GM21737 (cell line): ENCODE data around the gene MAPKAPK5.
"Not testable (repeated sequence)": the region's sequence is repeated elsewhere in the genome, so short reads cannot be mapped to it uniquely, and the experiment has no call there.

Experiments
- ATAC-seq: cut with Tn5 transposase; IDR thresholded peaks from one replicate; pipeline ENCODE4 v1.9.1; 2021; ENCODE audit warnings: mild to moderate bottlenecking, moderate library complexity; ENCODE audit not compliant: unreplicated experiment

Gene MAPKAPK5, protein sequence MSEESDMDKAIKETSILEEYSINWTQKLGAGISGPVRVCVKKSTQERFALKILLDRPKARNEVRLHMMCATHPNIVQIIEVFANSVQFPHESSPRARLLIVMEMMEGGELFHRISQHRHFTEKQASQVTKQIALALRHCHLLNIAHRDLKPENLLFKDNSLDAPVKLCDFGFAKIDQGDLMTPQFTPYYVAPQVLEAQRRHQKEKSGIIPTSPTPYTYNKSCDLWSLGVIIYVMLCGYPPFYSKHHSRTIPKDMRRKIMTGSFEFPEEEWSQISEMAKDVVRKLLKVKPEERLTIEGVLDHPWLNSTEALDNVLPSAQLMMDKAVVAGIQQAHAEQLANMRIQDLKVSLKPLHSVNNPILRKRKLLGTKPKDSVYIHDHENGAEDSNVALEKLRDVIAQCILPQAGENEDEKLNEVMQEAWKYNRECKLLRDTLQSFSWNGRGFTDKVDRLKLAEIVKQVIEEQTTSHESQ

DNA sequence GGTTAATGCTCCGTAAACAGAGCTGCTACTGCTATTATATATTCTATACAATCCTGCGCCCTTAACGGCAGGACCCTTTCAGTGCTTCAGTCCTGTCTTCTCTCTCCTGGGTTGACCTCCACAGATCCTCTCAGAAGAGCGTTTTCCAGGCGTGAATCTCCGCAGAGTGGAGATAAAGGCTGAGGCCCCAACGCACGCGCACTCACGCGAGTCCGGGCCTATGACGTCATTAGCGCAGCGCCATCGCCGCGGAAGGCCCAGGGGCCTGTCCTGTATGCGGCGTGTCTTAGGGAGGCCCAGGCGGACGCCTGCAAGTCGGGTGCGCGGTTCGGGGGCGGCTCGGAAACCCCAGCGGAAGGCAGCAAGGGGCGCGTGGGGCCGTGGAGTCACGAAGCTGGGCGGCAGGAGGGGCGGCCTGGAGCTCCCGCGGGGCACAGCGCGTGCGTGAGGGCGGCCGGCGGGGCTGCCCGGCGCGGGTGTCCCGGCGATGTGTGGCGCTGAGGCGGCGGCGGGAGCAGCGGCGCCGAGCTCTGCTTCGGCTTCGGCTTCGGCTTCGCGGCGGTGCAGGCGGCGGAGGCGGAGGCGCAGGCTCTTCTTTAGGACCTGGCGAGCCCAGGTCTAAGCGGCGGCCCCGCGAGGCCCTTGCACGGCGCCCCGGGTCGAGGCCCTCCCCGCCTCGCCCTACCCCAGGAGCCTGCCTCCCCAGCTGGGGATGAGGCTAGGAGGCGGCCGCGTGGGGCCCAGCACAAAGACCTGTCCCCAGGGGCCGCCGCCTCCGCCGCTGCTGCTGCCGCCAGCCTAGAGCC, at the start of gene MAPKAPK5:
TSS of gene MAPKAPK5 (plus strand) at position 479 of the 806 bp plus-strand sequence. CDS start 506 bp downstream, outside the sequence.
- peak; percentile 72 for ATAC-seq

DNA sequence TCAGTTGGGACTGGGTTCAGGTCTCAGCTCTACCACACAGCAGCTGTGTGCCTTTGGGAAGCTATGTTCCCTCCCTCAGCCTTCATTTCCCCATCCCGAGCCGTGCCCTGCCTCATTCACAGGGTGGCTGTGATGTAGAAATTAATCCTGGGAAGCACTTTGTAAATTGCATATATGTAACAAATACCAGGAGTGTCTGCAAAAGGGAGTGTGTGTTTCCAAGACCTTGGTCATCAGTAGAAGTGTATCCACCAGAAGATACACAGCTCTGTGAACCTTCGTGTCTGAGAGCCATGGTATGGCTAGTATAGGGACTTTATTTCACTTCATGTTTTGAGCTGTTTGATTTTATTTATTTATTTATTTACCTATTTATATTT, 49.2 kb upstream of the MAPKAPK5 start:
- no peak for ATAC-seq

DNA sequence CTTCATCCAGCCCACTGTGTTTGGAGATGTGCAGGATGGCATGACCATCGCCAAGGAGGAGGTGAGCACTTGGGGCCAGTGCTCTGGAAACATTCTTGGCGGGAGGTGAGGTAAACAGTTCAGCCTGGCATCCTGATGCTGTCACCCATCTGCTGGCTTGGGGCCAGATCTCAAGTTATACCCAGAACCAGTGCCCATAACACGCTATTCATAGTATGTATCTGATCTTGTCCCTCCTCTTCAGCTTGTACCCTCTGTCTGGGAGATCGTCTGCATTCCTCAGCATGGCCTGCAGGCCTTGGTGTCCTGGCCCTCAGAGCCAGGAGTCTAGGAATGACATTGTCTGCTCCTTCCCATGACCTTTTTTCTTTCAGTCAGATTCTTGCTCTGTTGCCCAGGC, 43.8 kb upstream of the MAPKAPK5 start:
- no peak for ATAC-seq

DNA sequence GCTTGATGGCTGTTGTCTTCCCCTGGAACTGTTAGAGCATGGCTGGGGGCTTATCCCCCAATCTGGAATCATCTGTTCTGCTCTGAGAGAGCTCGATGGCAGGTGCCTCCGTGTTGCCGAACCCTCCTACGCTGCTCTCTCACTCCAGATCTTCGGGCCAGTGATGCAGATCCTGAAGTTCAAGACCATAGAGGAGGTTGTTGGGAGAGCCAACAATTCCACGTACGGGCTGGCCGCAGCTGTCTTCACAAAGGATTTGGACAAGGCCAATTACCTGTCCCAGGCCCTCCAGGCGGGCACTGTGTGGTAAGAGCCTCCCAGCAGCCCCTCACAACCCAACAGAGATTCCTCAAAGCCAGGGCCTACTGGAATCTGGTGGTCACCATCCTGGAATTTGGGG, 42.3 kb upstream of the MAPKAPK5 start:
- no peak for ATAC-seq

DNA sequence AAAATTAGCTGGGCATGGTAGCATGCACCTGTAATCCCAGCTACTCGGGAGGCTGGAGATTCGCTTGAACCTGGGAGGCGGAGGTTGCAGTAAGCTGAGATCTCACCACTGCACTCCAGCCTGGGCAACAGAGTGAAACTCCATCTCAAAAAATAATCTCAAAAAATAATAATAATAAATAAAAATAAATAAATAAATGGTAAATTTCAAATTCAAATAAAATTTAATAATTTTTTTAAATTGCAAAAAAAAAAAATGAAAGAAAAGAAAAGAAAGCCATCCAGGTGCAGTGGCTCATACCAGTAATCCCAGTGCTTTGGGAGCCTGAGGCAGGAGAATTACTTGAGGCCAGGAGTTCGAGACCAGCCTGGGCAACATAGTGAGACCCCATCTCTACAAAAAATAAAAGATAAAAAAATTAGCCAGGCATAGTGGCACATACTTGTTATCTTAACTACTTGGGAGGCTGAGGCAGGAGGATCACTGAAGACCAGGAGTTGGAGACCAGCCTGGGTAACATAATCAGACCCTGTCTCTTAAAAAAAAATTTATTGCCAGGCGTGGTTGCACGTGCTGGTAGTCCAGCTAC, 38.9 kb upstream of the MAPKAPK5 start:
- ATAC-seq: no peak

DNA sequence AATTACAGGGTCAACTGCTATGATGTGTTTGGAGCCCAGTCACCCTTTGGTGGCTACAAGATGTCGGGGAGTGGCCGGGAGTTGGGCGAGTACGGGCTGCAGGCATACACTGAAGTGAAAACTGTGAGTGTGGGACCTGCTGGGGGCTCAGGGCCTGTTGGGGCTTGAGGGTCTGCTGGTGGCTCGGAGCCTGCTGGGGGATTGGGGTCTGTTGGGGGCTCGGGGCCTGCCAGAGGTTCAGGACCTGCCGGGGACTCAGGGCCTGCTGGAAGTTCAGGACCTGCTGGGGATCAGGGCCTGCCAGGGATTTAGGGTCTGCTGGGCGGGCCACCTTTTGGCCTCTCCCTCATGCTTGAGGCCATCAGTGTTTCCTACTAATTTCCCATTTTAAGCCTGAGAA, 38.2 kb upstream of the MAPKAPK5 start:
- ATAC-seq: no peak

DNA sequence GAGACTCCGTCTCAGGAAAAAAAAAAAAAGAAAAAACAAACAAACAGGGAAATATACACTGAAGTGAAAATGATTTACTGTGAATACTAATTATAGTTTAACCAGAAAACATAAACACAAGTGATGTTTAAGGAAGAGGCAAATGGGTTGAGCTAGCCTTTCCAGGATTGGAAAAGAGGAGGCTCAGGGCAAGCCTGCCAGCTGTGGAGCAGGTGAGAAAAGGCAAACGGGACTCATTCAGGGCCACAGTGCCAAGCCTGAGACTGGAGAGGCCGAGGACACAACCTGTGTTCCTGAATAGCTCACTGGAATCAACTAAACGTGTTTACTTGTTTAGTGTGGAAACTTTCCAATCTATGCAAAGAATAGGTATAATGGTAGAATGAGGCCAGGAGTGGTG, 35.7 kb upstream of the MAPKAPK5 start:
- no peak for ATAC-seq

DNA sequence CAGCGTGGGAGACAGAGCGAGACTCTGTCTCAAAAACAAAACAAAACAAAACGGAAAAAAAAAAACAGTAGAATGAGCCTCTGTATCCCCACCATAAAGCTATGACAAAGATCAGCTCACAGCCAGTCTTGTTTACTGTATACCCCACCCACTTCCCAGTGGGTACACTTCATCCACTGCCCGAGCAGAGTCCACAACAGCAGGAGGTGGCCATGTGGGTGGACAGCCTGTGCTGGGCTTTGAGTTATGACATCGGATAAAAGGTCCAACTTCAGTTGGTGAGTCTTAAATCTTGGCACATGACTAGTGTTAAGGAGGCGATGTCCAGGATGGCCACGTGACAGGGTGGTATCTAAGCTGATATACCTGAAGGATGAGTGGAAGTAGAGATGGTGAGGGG, 34.8 kb upstream of the MAPKAPK5 start:
- ATAC-seq: no peak

DNA sequence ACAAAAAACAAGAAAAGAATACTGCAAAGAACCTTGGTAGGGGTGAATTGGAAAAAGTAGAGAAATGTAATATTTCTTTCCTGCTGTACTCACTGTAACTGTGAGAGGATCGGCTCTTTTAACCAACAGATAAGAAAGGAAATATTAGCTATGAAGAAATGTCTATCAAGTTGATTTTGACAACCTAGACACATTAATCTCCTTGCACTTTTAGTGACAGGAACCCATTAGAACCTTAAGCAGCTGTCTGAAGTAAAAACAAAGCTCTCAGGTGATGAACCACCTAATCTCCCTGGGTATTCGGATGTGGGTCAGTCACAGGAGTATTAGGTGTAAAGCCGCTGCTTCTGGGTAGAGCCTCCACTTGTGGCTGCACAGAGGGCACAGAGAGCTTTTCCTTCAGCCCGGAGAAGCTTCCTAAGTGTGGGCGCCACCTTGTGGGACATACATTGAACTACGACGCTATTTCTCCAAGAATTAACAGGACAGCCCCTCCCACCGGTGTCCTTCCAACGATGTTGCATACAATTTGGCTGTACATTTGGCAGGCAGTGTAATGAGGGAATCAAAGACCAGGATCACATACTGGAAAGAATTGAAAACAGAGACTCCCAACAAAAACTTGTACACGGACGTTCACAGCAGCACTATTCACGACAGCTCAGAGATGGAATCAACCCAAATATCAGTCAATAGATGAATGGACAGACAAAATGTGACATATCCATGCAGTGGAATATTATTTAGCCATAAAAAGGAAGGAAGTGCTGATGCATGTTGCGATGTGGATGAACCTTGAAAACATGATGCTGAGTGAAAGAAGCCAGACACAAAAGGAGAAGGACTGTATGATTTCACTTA, 28.9 kb upstream of the MAPKAPK5 start:
- peak; percentile 81 for ATAC-seq

DNA sequence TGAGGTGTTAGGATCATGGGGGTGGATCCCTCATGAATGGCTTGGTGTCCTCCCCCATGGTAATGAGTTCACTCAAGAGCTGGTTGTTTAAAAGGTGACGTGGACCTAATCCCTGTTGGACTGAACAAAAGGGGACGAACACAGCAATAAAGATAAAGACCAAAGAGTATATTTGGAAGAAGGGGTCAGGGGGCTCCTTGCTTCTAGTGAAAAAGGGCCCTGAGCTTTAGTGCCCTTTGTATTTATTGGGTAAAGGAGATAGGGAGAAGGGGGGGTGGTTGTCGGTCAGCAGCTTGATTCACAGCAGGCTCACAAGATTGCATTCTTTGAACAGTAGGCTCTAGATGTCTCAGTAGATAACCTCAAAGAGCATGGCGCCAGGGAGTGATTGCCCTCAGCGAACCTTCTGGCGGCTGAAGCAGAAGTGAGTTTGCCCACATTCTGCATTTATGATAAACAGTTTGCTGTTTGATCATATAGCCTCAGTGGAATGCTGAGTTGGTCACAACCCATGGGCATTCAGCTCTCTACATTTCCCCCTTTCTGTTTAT, 25.9 kb upstream of the MAPKAPK5 start:
- ATAC-seq: no peak

DNA sequence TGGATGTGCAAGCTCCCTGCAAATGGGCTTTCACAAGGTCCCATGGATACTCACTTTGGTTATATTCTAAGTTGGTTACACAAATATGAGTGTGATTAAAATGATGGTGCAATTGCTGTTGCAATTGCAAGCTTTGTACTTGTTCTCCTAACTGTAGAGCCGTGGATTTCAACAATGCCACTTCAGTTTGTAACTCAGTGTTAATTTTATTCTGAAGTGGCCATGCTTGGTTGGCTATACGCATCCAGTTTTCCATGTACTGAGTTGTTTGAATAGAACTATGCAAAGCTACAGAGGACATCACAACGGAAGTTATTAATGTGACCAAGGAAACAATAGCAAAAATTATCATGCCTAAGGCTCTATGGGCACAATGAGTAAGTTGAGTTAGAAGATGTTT, 25.1 kb upstream of the MAPKAPK5 start:
- not testable (repeated sequence) for ATAC-seq

DNA sequence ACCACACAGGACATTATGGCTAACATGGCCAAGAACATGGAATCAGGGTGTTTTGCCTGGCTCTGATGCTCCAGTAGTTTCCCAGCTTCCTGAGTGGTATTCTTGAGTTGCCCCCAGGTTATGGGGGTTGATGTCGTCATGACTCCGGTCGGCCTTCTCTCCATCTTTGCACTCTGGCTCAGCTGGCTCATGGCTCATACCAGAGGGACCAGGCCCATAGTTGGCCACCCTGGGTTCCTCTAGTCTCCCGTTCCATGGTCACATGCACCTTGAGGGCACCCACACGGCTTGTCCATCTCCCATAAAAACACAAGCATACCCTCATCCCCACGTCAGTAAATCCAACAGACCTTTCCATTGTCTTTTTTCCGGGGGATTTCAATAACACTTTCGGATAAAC, 23.7 kb upstream of the MAPKAPK5 start:
- no peak for ATAC-seq

DNA sequence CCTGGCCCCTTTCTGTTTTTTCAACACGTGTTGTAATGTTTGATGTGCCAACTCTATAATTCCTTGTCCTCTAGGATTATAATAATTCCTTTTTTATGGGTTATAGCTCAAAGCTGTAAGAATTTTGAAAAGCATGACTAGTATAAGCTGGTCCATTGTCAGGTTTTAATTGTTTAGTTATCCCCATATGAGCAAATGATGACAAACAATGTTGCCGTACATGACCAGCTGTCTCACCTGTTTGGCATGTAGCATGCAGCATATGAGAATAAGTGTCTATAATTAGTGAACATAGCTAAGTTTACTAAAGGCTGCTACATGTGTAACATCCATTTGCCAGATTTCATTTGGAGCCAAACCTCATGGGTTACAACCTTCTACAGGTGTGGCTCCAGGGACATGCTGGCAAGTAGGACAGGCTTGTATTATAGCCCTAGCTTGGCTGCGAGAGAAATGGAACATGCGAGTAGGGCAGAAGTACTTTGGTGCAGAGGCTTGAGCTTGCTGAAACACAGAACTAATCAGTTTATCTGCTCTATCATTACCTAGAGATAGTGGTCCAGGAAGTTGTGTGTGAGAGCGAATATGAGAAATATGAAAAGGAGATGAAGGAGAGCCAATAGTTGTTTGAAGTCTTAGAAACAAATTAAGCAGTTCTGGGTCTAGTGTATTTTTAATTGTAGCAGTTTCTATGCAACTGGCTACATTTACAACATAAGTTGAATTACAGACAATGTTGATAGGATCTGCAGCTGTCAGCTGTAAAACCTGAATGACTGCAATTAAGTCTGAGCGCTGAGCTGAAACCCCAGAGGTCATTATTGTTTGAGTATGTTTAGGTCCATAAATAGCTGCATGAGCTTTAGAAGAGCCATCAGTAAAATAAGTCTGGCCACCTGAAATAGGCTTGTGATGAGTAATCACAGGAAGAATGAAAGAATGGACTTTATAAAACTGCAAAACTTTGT, 22.6 kb upstream of the MAPKAPK5 start:
- no peak for ATAC-seq

DNA sequence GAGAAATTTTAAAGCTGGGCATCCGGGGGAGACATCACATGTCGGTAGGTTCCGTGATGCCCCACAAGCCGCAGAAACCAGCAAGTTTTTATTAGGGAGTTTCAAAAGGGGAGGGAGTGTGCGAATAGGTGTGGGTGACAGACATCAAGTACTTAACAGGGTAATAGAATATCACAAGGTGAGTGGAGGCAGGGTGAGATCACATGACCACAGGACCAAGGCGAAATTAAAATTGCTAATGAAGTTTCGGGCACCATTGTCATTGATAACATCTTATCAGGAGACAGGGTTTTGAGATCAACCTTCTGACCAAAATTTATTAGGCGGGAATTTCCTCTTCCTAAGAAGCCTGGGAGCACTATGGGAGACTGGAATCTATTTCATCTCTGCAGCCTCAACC, 21.2 kb upstream of the MAPKAPK5 start:
- ATAC-seq: not testable (repeated sequence)

DNA sequence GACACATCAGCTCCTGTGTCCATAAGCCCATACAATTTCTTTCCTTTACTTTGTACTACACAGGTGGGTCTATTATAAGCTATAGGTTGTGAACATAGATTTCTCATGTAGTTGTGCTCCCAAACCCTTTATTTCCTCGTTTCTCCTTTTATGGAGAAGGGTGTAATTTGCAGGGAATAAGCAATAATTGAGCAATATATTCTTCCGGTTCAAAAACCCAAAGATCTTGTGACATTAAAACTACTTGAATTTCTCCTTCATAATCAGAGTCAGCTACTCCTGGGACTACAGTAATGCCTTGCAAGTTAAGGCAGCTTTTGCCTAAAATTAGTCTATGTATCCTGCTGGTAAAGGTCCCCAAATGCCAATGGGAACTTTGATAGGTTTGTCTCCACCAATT, 19.1 kb upstream of the MAPKAPK5 start:
- no peak for ATAC-seq

DNA sequence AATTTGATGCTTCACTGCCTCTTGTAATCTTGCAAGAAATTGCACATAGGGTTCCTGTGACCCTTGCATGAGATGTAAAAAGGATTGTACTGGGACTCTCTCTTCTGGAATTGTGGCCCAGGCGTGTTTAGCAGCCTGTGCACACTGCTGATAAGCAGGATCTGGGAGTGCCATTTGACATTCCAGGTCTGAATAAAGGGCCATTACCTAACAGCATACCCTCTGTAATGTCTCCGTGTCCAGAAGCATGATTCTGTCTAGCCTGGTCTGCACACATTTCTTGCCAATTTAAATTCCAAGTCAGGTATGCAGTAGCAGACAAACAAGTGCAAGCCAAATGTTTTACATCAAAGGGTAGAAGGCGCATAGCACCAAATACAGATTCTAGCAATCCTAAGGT, 18.1 kb upstream of the MAPKAPK5 start:
- no peak for ATAC-seq

DNA sequence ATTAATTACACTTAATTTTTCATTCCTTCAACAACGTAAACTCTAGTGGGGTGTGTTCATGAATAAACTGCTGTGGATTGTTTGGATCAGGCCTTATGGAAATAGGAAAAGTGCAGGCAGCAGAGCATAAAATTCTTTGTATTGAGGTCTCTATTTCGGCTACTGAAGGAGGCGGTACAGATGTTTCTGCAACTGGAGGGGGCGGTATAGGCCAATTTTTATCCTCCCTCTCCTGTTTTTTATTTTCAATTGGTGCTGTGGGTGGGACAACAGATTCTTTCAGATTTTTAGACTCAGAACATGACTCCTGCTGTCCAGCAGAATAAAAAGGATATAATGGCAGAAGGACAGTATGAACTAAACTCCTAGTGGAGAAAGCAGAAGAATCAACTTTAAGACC, 17.7 kb upstream of the MAPKAPK5 start:
- not testable (repeated sequence) for ATAC-seq

DNA sequence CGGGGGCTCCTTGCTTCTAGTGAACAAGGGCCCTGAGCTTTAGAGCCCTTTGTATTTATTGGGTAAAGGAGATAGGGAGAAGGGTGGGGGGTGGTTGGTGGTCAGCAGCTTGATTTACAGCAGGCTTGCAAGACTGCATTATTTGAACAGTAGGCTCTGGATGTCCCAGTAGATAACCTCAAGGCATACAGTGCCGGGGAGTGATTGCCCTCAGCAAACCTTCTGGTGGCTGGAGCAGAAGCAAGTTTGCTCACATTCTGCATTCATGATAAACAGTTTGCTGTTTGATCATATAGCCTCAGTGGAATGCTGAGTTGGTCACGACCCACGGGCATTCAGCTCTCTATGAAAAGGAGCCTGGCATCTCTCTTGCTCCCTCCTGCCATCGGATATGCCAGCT, 16.5 kb upstream of the MAPKAPK5 start:
- no peak for ATAC-seq

DNA sequence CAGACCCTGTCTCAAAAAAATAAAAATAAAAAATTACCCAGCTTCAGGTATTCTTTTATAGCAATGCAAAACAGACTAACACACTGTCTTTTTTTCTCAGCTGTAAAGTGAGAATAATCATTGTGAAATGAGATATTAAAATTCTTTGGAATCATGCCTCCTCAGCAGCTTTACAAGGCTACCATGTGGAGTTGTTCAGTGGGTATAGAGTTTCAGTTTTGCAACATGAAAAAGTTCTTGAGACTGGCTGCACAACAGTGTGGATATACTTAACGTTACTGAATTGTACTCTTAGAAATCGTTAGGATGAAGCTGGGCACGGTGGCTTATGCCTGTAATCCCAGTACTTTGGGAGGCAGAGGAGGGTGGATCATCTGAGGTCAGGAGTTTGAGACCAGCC, 15.7 kb upstream of the MAPKAPK5 start:
- ATAC-seq: no peak
